Neural cell (in vitro differentiated cells): ENCODE data around the gene TBPL1.

Source experiments
- EZH2 ChIP-seq: fragments of 200-600, 300-800 bp; shearing (Covaris generic), sonication (generic); IDR thresholded peaks from 2 replicates; pipeline ENCODE4 v1.6.1; 2014; ENCODE audit warnings: antibody characterized with exemption, low read length, borderline replicate concordance, mild to moderate bottlenecking; ENCODE audit not compliant: insufficient read depth, poor library complexity, severe bottlenecking
- RAD21 ChIP-seq: fragments of 450-650 bp; conservative IDR thresholded peaks from 2 replicates; pipeline ENCODE4 v1.6.1; 2014; ENCODE audit warnings: antibody characterized with exemption, mild to moderate bottlenecking, moderate library complexity
- SMC3 ChIP-seq: fragments of 450-650 bp; conservative IDR thresholded peaks from 2 replicates; pipeline ENCODE4 v1.6.1; 2014; ENCODE audit warnings: antibody characterized with exemption, mild to moderate bottlenecking, moderate library complexity; ENCODE audit not compliant: poor library complexity
- TAF1 ChIP-seq: IDR thresholded peaks from 2 replicates; pipeline ENCODE4 v1.6.1; 2012; ENCODE audit warnings: low read depth
- TF ChIP-seq, protein P1 (sequence below): fragments of 450-650 bp; IDR thresholded peaks from 2 replicates; pipeline ENCODE4 v1.5.1; 2014; ENCODE audit warnings: antibody characterized with exemption, mild to moderate bottlenecking, moderate library complexity; ENCODE audit not compliant: poor library complexity, severe bottlenecking

DNA sequence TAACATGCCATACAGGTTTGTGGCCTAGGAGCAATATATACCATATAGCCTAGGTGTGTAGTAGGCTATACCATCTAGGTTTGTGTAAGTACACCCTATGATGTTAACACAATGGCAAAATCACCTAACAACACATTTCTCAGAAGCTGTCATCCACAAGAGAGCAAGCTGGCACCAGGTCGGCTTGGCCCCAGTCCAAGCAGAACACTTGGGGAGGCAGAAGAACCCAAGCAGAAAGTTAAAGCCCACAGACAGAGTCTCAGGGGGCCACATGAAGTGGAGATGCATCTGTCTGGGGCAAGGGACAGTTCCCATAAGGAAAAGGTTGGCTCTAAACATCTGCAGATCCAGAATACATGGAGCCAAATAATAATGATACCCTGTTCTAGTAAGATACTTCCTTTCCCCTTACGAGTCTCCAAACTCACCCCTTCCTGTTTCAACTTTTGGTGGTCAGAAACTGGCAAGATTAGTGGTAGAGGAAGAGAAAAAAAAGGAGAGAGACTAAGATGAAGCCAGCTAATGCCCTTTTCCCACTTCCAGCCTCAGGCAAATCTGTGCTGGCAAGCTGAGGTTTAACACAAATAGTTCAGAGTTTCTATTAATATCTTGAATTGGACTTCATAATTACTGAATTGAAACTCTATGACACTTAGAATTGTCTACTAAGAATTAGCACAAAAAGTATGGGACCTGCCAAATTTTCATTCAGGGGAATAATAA, 34.7 kb upstream of the TBPL1 start:
- TF ChIP-seq, protein P1, sequence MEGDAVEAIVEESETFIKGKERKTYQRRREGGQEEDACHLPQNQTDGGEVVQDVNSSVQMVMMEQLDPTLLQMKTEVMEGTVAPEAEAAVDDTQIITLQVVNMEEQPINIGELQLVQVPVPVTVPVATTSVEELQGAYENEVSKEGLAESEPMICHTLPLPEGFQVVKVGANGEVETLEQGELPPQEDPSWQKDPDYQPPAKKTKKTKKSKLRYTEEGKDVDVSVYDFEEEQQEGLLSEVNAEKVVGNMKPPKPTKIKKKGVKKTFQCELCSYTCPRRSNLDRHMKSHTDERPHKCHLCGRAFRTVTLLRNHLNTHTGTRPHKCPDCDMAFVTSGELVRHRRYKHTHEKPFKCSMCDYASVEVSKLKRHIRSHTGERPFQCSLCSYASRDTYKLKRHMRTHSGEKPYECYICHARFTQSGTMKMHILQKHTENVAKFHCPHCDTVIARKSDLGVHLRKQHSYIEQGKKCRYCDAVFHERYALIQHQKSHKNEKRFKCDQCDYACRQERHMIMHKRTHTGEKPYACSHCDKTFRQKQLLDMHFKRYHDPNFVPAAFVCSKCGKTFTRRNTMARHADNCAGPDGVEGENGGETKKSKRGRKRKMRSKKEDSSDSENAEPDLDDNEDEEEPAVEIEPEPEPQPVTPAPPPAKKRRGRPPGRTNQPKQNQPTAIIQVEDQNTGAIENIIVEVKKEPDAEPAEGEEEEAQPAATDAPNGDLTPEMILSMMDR = no peak
- TF ChIP-seq EZH2 (no peak), SMC3 (no peak), RAD21 (no peak), TAF1 (no peak)
